Activated naive CD8-positive, alpha-beta T cell treated with anti-CD3 and anti-CD28 coated beads for 36 hours (primary cell): ENCODE measurements around the gene FGF18. TPM values are rescaled to one million over a fixed set of nuclear protein-coding genes. Genes with fewer than 3 reads are reported as not detected.

Source experiments
- DNase-seq: peaks from one replicate; pipeline ENCODE4 v3.0.0; 2021
- H3K27ac Mint-ChIP-seq: one replicate; pipeline ENCODE4 v1.8.0; 2022; ENCODE audit warnings: mild to moderate bottlenecking, moderate library complexity, mixed read lengths
- H3K27me3 Mint-ChIP-seq: one replicate; pipeline ENCODE4 v1.8.0; 2022; ENCODE audit warnings: mild to moderate bottlenecking, mixed read lengths
- H3K36me3 Mint-ChIP-seq: one replicate; pipeline ENCODE4 v1.8.0; 2021; ENCODE audit warnings: mild to moderate bottlenecking, mixed read lengths
- H3K4me1 Mint-ChIP-seq: one replicate; pipeline ENCODE4 v1.8.0; 2021; ENCODE audit warnings: mixed read lengths
- H3K4me3 Mint-ChIP-seq: one replicate; pipeline ENCODE4 v1.8.0; 2022; ENCODE audit warnings: mild to moderate bottlenecking, moderate library complexity, mixed read lengths
- H3K9me3 Mint-ChIP-seq: one replicate; pipeline ENCODE4 v1.8.0; 2022; ENCODE audit warnings: mixed read lengths
- total RNA-seq, 2 experiments: library from RNA; stranded (reverse); gene quantifications; one replicate each; pipeline ENCODE4 v1.2.3, GENCODE V29; 2021

Gene FGF18
- total RNA-seq, 2 experiments from 2014 or later = 0.21 to 0.28 TPM

DNA sequence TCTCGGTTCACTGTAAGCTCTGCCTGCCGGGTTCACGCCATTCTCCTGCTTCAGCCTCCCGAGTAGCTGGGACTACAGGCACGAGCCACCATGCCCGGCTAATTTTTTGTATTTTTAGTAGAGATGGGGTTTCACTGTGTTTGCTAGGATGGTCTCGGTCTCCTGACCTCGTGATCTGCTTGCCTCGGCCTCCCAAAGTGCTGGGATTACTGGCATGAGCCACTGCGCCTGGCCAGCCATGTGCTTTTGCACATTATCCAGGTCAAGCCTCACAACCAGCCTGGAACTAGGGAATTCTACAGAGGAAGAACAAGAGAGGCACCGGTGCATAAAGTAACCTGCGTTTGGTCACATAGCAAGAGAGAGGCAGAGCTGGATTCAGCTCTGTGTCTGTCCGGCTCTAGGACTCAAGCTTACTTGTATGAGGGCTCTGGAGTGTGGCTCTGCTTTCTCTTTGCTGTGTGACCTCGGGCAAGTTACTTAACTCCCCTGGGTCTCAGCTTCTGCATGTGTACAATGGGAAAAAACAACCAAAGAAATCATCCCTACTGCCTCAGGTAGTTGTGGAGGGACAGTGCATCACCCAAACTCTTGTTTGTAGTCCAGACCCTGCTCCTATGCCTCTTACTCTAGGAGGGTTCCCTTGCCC is 6.3 kb downstream of the FGF18 start:
- Mint-ChIP-seq H3K9me3 (no peaks in the 10 kb centered on the region), H3K4me3 (no peak overlapping the region)
- no peak for DNase-seq

DNA sequence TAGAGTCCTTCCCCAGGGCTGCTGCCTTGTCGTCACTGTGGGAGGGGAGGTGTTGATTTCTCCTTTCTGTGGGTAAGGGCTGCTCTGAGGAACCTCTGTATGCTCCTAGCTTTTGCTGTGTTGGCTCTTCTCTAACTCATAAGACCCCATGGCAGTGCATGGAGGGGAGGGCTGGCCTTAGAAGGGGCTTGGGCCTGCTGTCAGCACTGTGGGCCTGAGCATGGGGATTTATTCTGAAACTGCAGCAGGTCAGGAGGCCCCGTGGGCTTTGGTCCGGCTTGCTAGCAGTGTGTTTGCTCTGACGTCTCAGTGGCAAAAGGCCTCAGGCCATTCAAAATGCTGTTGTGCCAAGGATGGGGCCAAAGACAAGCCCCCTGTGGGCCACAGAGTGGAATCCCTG is 6.8 kb downstream of the FGF18 start:
- no peak overlapping the region for H3K27ac Mint-ChIP-seq

More for the DNA sequence above, 6.3 kb downstream of the FGF18 start:
- H3K27ac Mint-ChIP-seq = no peak overlapping the region
- H3K36me3 Mint-ChIP-seq = no peaks in the 10 kb centered on the region
- H3K4me1 Mint-ChIP-seq = peaks cover 5% of the 10 kb centered on the region
- H3K27me3 Mint-ChIP-seq = peaks cover 37% of the 10 kb centered on the region

DNA sequence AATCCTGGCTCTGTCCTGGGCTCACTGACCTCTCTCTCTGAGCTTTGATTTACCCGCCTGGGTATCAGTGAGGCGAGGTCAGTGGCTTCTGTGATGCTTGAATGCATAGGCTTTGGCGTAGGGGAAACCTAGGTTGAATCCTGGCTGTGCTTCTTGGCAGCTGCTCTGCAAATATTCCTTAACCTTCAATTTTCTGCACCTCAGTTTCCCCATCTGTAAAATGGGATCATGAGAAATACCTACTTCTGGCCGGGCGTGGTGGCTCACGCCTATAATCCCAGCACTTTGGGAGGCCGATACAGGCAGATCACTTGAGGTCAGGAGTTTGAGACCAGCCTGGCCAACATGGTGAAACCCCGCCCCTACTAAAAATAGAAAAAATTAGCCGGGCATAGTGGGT is 7.2 kb downstream of the FGF18 start:
- Mint-ChIP-seq H3K27me3 (peaks cover 28% of the 10 kb centered on the region), H3K36me3 (no peaks in the 10 kb centered on the region), H3K4me1 (no peaks in the 10 kb centered on the region), H3K27ac (no peak overlapping the region), H3K4me3 (no peak overlapping the region), H3K9me3 (no peaks in the 10 kb centered on the region)
- no peak for DNase-seq

More for the DNA sequence above, 6.8 kb downstream of the FGF18 start:
- peaks cover 32% of the 10 kb centered on the region for H3K27me3 Mint-ChIP-seq
- no peaks in the 10 kb centered on the region for H3K36me3 Mint-ChIP-seq
- DNase-seq = no peak
- H3K4me1 Mint-ChIP-seq = peaks cover 1% of the 10 kb centered on the region
- H3K4me3 Mint-ChIP-seq = no peak overlapping the region
- H3K9me3 Mint-ChIP-seq = no peaks in the 10 kb centered on the region

DNA sequence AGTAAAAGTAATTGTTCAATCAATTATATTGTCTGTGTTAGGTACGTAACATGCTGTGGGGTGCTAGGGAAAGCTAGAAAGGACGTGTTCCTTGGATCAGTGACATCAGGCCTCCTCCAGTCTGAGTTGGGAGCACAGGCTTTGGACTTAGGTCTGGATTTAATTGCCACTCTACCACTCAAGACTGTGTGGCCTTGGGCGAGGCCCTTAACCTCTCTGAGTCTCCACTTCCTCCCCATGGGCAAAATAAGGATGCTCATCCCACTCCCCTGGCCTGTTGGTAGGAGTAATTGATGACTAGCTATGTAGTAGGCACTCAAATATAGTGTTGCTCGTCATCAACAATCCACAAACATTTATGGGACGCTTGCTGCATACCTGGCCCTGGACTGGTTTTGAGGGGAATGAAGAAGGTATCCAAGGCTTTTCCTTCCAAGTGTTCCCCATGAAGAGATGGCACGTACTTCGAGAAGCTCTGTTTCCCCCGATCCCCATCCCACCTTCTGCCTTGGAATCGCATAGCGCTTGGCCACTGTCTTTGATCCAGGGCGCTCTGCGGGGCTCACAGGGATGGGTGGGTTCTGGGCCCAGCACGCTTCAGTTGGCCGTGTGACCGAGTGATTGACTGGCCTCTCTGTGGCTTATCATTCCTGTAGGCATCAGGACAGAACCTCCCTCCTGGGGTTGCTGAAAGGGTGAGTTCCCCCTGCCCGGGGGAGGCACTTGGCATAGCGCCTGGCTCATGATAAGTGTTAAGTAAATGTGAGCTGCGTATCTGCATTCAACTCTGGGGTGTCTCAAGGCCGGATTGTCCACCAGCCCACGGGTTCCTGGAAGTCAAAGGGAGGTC is 8.1 kb downstream of the FGF18 start:
- Mint-ChIP-seq H3K27me3 (peaks cover 19% of the 10 kb centered on the region), H3K36me3 (no peaks in the 10 kb centered on the region), H3K4me1 (no peaks in the 10 kb centered on the region), H3K27ac (no peak overlapping the region), H3K4me3 (no peak overlapping the region), H3K9me3 (no peaks in the 10 kb centered on the region)
- no peak for DNase-seq

DNA sequence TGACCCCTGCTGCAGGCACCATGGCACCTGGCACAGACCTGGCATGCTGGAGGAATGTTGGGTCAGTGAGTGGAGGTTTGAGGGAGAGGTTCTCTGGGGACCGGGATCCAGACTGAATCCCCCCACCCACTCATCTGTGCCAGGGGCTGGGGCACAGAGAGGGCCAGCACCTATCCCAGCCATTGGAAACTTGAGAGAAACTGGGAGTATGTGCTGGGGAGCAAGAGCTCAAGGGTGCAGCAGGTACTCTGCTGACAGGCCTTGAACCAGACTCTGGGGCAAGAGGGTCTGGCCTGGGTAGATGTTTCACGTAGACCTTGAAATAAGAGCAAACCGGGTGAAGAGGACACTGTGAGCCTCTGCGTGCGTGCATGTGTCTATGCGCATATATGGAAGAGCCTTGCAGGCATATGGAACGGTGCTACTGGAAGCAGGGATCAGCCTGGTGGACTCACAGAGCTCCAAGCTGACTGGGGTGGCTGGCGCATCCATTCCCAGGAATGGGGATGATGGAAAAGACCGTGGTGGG is 8.8 kb downstream of the FGF18 start:
- H3K4me1 Mint-ChIP-seq = no peaks in the 10 kb centered on the region
- peaks cover 12% of the 10 kb centered on the region for H3K27me3 Mint-ChIP-seq
- H3K4me3 Mint-ChIP-seq = no peak overlapping the region
- no peak for DNase-seq
- H3K9me3 Mint-ChIP-seq = no peaks in the 10 kb centered on the region
- no peak overlapping the region for H3K27ac Mint-ChIP-seq
- H3K36me3 Mint-ChIP-seq = no peaks in the 10 kb centered on the region

DNA sequence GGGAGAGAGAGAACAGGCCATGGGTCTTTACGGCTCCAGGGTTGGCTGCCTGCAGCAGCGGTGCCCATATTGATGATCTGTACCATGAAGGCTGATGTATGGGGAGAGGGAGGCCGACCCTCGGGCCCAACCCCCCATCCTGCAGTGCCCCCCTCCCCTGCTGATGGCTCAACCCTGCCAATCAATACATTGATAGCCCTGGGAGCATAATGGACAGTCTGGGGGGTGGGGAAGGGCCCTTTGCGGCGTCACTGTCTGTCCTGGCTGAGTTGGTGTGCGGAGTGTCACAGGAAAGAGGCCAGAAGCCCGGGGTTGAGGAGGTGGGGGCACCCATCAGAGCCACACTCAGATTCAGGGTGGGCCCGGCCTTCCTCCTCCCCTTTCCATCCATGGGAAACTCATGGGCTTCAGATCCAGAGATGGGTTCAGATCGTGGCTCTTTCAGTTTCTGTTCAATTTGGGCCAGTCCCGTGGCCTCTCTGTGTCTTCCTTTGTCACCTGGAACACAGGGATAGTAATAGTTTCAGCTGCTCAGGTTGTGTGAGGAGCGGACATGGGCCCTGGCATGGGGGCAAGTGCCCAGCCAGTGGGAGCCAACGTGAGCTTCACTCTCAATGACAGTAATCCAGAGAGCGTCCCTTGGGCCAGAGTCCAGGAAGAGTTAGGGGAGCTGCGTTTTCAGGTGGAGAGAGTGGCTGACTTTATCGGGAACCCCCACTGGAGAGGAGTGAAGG is 9.5 kb downstream of the FGF18 start:
- H3K36me3 Mint-ChIP-seq = no peaks in the 10 kb centered on the region
- H3K9me3 Mint-ChIP-seq = no peaks in the 10 kb centered on the region
- H3K4me3 Mint-ChIP-seq = no peak overlapping the region
- H3K27ac Mint-ChIP-seq = no peak overlapping the region
- peaks cover 6% of the 10 kb centered on the region for H3K27me3 Mint-ChIP-seq
- no peak for DNase-seq
- H3K4me1 Mint-ChIP-seq = no peaks in the 10 kb centered on the region

DNA sequence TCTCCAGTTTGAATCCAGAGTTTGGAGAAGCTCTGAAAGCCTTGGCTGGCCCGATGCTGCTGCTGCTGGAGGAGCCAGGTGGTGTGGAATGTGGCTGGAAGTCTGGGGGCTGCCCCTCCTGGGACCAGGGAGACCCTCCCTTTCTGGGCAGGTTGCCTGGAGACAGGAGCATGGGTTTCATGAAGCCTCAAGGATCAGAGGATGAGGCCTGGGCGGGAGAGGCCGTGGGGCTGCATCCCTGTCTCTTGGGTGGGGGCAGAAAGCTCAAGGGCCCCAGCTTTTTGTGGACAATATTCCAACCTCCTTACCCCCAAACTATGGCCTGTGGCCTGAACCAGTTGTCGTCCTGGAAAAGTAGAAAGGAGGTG is 10.1 kb downstream of the FGF18 start:
- no peaks in the 10 kb centered on the region for H3K9me3 Mint-ChIP-seq
- H3K36me3 Mint-ChIP-seq = no peaks in the 10 kb centered on the region
- no peaks in the 10 kb centered on the region for H3K4me1 Mint-ChIP-seq
- peaks cover under 1% of the 10 kb centered on the region for H3K27me3 Mint-ChIP-seq
- H3K27ac Mint-ChIP-seq = no peak overlapping the region
- H3K4me3 Mint-ChIP-seq = no peak overlapping the region
- DNase-seq = no peak

DNA sequence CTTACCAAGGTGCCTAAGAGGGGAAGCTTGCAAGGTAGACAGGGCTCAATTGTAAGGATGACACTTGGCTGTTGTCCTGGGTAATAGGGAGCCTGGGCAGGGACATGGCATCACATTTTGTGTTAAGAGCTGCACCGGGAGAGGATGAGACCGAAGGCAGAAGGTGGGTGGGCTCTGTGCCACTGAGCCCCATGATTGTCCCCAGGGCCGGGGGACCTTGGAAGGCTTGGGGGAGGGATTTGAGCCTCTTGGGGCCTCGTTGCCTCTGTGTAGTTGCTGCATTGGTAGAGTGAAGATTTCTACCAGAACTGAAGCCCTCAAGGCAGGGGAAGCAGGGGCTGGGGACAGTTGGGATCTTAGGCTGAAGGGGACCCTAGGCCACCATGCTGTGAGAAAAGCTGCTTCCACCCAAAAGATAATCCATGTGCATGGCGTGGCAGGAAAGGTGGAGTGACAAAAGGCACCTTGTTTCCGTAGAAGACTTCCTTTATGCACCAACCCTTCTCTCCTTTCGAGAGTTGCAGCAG is 11.9 kb downstream of the FGF18 start:
- H3K27ac Mint-ChIP-seq = no peak overlapping the region
- H3K4me1 Mint-ChIP-seq = no peaks in the 10 kb centered on the region
- no peaks in the 10 kb centered on the region for H3K27me3 Mint-ChIP-seq
- no peak overlapping the region for H3K4me3 Mint-ChIP-seq
- H3K36me3 Mint-ChIP-seq = no peaks in the 10 kb centered on the region
- H3K9me3 Mint-ChIP-seq = no peaks in the 10 kb centered on the region
- DNase-seq = no peak

DNA sequence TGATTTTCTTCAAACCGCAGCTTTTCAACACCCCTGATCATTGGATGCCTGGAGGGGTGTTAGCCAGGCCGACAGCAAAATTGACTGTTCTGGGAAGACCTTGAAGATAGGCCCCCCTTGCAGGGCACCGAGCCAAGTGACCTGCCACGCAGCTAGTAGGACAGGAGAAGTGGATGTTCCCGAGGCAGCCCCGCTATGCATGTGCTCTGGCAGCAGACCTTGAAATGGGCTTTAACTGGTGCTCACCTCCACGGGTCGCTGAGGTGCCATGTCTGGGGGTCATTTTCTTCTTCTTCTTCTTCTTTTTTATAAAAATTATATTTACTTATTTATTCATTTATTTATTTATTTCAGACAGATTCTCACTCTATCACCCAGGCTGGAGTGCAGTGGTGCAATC is 12.6 kb downstream of the FGF18 start:
- DNase-seq = no peak
- Mint-ChIP-seq H3K4me3 (no peak overlapping the region), H3K4me1 (no peaks in the 10 kb centered on the region), H3K27me3 (no peaks in the 10 kb centered on the region), H3K36me3 (no peaks in the 10 kb centered on the region), H3K27ac (no peak overlapping the region), H3K9me3 (no peaks in the 10 kb centered on the region)

DNA sequence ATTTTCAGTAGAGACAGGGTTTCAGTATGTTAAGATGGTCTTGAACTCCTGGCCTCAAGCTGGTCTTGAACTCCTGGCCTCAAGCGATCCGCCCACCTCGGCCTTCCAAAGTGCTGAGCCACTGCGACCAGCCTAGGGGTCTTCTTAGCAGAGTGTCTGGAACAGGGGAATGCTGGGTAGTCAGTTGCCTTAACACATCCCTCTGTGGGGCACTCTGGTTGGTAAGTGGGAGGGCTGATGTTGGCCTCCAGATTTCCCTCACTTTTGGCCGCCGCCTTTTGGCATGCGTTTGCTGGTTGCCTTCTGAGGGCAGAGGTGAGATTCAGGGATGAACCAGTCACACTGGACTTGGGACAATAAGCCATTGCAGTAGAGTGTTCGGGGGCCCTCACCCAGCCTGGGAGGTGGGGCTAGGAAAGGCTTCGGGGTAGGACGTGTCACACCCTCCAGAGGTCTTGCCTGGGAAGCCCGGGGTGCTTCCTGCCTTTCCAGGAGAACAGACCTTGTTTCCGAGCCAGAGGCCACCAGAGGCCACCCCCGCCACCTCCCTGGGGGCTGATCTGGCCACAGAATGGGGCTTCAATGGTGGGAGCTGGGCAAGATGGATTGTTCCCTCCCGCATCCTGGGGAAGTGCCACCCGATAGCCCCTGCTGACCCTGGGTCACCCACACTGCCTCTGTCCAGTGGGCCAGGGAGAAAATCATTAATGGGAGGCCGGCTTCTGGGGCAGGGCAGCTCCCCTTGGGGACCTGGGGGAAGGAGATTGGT is 13.3 kb downstream of the FGF18 start:
- H3K36me3 Mint-ChIP-seq = no peaks in the 10 kb centered on the region
- H3K4me1 Mint-ChIP-seq = no peaks in the 10 kb centered on the region
- DNase-seq = no peak
- no peak overlapping the region for H3K27ac Mint-ChIP-seq
- H3K4me3 Mint-ChIP-seq = no peak overlapping the region
- no peaks in the 10 kb centered on the region for H3K9me3 Mint-ChIP-seq
- H3K27me3 Mint-ChIP-seq = no peaks in the 10 kb centered on the region

DNA sequence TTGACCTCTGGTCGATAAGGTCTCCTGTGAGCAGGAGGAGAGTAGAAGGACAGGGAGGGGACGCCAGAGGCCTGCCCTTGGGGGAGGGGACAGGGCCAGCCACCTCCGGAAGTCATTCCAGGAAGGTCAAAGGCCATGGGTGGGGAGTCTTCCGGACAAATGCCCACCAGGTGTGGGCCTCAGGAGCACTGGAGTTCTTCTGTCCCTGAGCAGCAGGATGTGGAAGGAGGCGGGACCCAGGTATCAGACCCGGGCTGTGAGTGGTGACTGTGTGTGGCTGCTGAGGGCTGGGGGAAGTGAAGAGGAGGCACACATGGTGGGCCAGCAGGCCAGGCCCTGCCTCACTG is 13.9 kb downstream of the FGF18 start:
- Mint-ChIP-seq H3K4me1 (no peaks in the 10 kb centered on the region), H3K27ac (no peak overlapping the region), H3K4me3 (no peak overlapping the region), H3K9me3 (no peaks in the 10 kb centered on the region), H3K27me3 (no peaks in the 10 kb centered on the region), H3K36me3 (no peaks in the 10 kb centered on the region)
- DNase-seq = no peak

DNA sequence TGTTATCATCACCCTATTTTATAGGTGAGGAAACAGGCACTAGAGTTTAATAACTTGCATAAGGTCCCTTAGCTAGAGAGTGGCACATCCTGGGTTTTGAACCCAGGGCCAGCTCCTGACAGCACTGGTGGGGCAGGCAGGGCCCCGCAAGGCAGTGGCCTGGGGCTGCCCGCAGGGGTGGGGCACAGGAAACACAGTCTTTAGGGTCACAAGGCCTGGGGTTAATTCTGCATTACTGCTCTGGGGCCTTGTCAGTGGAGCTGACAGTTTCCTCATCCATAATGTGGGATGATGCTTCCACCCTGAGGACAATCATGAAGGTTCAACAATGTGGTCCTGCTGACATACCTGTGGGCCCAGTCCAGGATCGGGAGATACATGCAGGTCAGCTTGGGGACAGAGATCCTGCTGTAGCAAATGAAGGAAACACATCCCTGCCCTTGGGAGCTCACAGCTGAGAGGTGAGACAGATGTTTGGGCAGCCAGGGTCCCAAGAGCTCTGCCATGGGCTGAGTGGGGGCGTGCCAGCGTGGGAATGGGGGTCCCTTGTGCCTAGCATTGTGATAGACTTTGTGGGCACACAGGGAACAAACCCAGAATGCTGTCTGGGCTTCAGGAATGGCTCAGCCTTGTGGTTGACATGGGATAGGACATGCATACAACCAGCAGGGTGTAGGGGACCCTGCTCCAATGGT is 14.7 kb downstream of the FGF18 start:
- no peaks in the 10 kb centered on the region for H3K27me3 Mint-ChIP-seq
- H3K4me1 Mint-ChIP-seq = no peaks in the 10 kb centered on the region
- no peaks in the 10 kb centered on the region for H3K9me3 Mint-ChIP-seq
- H3K4me3 Mint-ChIP-seq = no peak overlapping the region
- no peaks in the 10 kb centered on the region for H3K36me3 Mint-ChIP-seq
- H3K27ac Mint-ChIP-seq = no peak overlapping the region
- no peak for DNase-seq

DNA sequence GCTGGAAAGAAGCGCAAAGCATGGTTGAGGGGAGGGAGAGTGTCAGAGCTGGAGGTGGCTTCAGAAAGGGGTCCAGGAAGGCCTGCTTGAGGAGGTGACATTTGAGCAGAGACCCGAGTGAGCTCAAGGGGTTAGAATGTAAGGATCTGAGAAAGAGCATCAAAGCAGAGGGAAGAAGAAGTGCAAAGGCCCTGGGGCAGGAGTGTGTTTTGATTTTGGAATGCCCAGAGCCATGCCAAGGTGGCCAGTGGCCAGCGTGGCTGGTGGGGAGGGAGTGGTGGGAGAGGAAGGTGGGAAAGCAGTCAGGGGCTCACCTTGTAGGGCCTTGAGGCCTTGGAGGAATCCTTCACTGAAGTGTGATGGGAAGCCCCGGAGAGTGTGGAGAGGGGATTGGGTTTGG is 15.4 kb downstream of the FGF18 start:
- no peaks in the 10 kb centered on the region for H3K27me3 Mint-ChIP-seq
- no peak for DNase-seq
- no peak overlapping the region for H3K27ac Mint-ChIP-seq

DNA sequence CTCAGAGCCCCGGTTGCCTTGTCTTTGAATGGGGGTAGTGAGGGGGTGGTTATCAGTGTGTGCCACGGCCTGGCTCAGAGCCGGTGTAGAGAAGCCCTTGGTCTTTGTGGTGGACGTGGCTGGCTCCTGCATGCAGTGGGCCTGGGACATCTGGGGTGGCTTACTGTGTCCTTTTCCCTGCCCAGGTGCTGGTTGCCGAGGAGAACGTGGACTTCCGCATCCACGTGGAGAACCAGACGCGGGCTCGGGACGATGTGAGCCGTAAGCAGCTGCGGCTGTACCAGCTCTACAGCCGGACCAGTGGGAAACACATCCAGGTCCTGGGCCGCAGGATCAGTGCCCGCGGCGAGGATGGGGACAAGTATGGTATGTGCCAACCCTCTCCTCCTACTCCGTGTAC is 16.5 kb downstream of the FGF18 start:
- no peak overlapping the region for H3K4me3 Mint-ChIP-seq
- no peaks in the 10 kb centered on the region for H3K27me3 Mint-ChIP-seq
- DNase-seq = no peak
- no peaks in the 10 kb centered on the region for H3K4me1 Mint-ChIP-seq
- no peak overlapping the region for H3K27ac Mint-ChIP-seq
- no peaks in the 10 kb centered on the region for H3K9me3 Mint-ChIP-seq
- no peaks in the 10 kb centered on the region for H3K36me3 Mint-ChIP-seq

More for the DNA sequence above, 15.4 kb downstream of the FGF18 start:
- H3K36me3 Mint-ChIP-seq = no peaks in the 10 kb centered on the region
- H3K4me1 Mint-ChIP-seq = no peaks in the 10 kb centered on the region
- no peak overlapping the region for H3K4me3 Mint-ChIP-seq
- H3K9me3 Mint-ChIP-seq = no peaks in the 10 kb centered on the region
